Uterus (tissue), 4 donors: ENCODE measurements around the gene HIVEP2. TPM values are rescaled to one million over a fixed set of nuclear protein-coding genes. Genes with fewer than 3 reads are reported as not detected.

Experiments used
- DNase-seq, 2 donors: peaks; one replicate each; pipeline ENCODE4 v3.0.0-alpha.2; 2019 to 2020
- H3K27ac ChIP-seq, 2 donors: fragments of 200-600 bp; sonication (generic); 1 replicate in 1 of 2; 2 replicates in 1 of 2; pipeline ENCODE4 v1.5.1; 2016 to 2018
- H3K27me3 ChIP-seq, 2 donors: fragments of 200-600 bp; sonication (generic); one replicate each; pipeline ENCODE4 v1.5.1; 2018 to 2019; ENCODE audit warnings: control low read depth in 1 of 2
- H3K36me3 ChIP-seq, 2 donors: fragments of 200-600 bp; sonication (generic); one replicate each; pipeline ENCODE4 v1.5.1; 2019; ENCODE audit warnings: control low read depth in 1 of 2
- H3K4me1 ChIP-seq, 2 donors: fragments of 200-600 bp; sonication (generic); one replicate each; pipeline ENCODE4 v1.5.1; 2018 to 2019; ENCODE audit warnings: control low read depth in 1 of 2
- H3K4me3 ChIP-seq, 2 donors: fragments of 200-600 bp; sonication (generic); 1 replicate in 1 of 2; 2 replicates in 1 of 2; pipeline ENCODE4 v1.5.1; 2018 to 2019; ENCODE audit warnings: mild to moderate bottlenecking in 1 of 2
- H3K9me3 ChIP-seq, 2 donors: fragments of 200-600 bp; sonication (generic); one replicate each; pipeline ENCODE4 v1.5.1; 2019; ENCODE audit warnings: control low read depth in 1 of 2
- CTCF ChIP-seq, 4 experiments: fragments of 200-600 bp in 2 of 4; fragments of 450-650 bp in 2 of 4; sonication (generic) in 2 of 4; IDR thresholded peaks; one replicate each; pipeline ENCODE4 v1.5.1; 2016 to 2019; ENCODE audit warnings: antibody characterized with exemption in 4 of 4, mild to moderate bottlenecking in 2 of 4, moderate library complexity in 1 of 4
- POLR2A ChIP-seq, 2 donors: fragments of 450-650 bp; IDR thresholded peaks; one replicate each; pipeline ENCODE4 v1.6.1; 2016; ENCODE audit warnings: antibody characterized with exemption in 2 of 2, mild to moderate bottlenecking in 1 of 2, moderate library complexity in 1 of 2
- intact Hi-C: fragments of 100-400 bp; cut with DNase I; formaldehyde crosslinking; loops from one replicate; pipeline ENCODE4 v1.15.1; 2023; ENCODE audit warnings: low total_unique reads
- total RNA-seq, 4 donors: library from RNA; depleted of rRNA in 3 of 4; stranded (reverse); fragments of >200 nt in 3 of 4; gene quantifications; one replicate each; pipeline versions ENCODE4 v1.1.0 to v1.2.4, GENCODE V29; 2014 to 2023
- donor health status: DM: yes; HTN: yes; CAD: no.

HIVEP2 gene
- total RNA-seq, 4 donors from 2014 or later, result 11.0 to 24.7 (median 19.8) TPM

- no peaks in the 10 kb centered on the region for H3K4me1 ChIP-seq
- no peak overlapping the region for H3K4me3 ChIP-seq
- no peaks in the 10 kb centered on the region for H3K9me3 ChIP-seq
- H3K27ac ChIP-seq, result no peak overlapping the region
- no peaks in the 10 kb centered on the region for H3K36me3 ChIP-seq
- intact Hi-C loops, result no loop called here
- no peak for DNase-seq
- no peak for TF ChIP-seq POLR2A (IDR thresholded peaks at IDR 0.05)
- no peak for TF ChIP-seq CTCF (IDR thresholded peaks at IDR 0.05)
- H3K27me3 ChIP-seq, result no peaks in the 10 kb centered on the region
Observed at GRCh38 chr6:142758629-142759025, 186.3 kb downstream of the HIVEP2 start.

GRCh38 chr6:142757852-142758628, 186.9 kb downstream of the HIVEP2 start:
- TF ChIP-seq CTCF (IDR thresholded peaks at IDR 0.05), result no peak
- no peak for TF ChIP-seq POLR2A (IDR thresholded peaks at IDR 0.05)
- H3K27me3 ChIP-seq, result no peaks in the 10 kb centered on the region
- no peaks in the 10 kb centered on the region for H3K4me1 ChIP-seq
- no peak overlapping the region for H3K4me3 ChIP-seq
- H3K27ac ChIP-seq, result no peak overlapping the region
- H3K9me3 ChIP-seq, result no peaks in the 10 kb centered on the region
- no peak for DNase-seq
- intact Hi-C loops, result no loop called here
- no peaks in the 10 kb centered on the region for H3K36me3 ChIP-seq

GRCh38 chr6:142756215-142756630, 188.8 kb downstream of the HIVEP2 start:
- DNase-seq, result no peak
- H3K36me3 ChIP-seq, result no peaks in the 10 kb centered on the region
- H3K4me1 ChIP-seq, result no peaks in the 10 kb centered on the region
- no peak overlapping the region for H3K27ac ChIP-seq
- intact Hi-C loops, result no loop called here
- no peaks in the 10 kb centered on the region for H3K27me3 ChIP-seq
- H3K4me3 ChIP-seq, result no peak overlapping the region
- TF ChIP-seq CTCF (IDR thresholded peaks at IDR 0.05) (no peak), POLR2A (IDR thresholded peaks at IDR 0.05) (no peak)
- H3K9me3 ChIP-seq, result no peaks in the 10 kb centered on the region

GRCh38 chr6:142753196-142753595, 191.8 kb downstream of the HIVEP2 start:
- H3K9me3 ChIP-seq, result no peaks in the 10 kb centered on the region
- H3K4me3 ChIP-seq, result no peak overlapping the region
- intact Hi-C loops, result no loop called here
- no peaks in the 10 kb centered on the region for H3K27me3 ChIP-seq
- H3K4me1 ChIP-seq, result no peaks in the 10 kb centered on the region
- no peaks in the 10 kb centered on the region for H3K36me3 ChIP-seq
- DNase-seq, result no peak
- H3K27ac ChIP-seq, result no peak overlapping the region
- TF ChIP-seq POLR2A (IDR thresholded peaks at IDR 0.05), result no peak
- TF ChIP-seq CTCF (IDR thresholded peaks at IDR 0.05), result no peak

- Histone ChIP-seq H3K4me3 (no peak overlapping the region), H3K36me3 (no peaks in the 10 kb centered on the region), H3K27me3 (no peaks in the 10 kb centered on the region), H3K4me1 (no peaks in the 10 kb centered on the region), H3K27ac (no peak overlapping the region), H3K9me3 (no peaks in the 10 kb centered on the region)
- intact Hi-C loops, result no loop called here
- no peak for TF ChIP-seq CTCF (IDR thresholded peaks at IDR 0.05)
- TF ChIP-seq POLR2A (IDR thresholded peaks at IDR 0.05), result no peak
- DNase-seq, result no peak
Observed at GRCh38 chr6:142752348-142752747, 192.6 kb downstream of the HIVEP2 start.
